Measurements from ENCODE around the gene HDLBP.
A peak's percentile ranks its signal among the peaks of the same experiment; 100 is the strongest.

HDLBP gene

DNA sequence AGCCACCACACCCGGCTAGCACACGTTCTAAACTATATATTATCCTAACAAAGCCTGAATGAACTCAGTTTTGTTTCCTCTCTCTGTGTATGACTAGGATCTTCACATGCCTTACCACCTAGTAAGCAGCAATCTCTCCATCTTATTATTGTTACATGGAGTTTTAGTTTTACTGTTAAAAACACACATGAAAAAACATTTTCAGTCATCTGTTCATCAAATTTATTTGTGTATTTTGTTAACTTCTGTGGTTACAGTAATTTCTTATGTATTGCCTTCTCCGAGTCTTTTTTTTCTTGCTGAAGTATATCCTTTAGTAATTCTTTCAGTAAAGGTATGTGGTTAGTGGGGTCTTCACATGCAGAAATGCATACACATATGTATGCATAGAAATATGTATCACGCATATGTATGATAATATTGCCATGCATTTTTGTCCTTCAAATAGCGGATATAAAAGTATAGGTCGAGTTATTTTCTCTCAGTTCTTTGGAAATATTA lies 95.6 kb downstream of the HDLBP start:
- TF ChIP-seq SUZ12 (IDR thresholded peaks at IDR 0.05; ENCODE audit: extremely low read depth, insufficient read depth, insufficient read length) (no peak), ZNF274 (IDR thresholded peaks at IDR 0.05; ENCODE audit: low read depth, low read length) (no peak), YY1 (IDR thresholded peaks at IDR 0.05; ENCODE audit: insufficient read depth, insufficient read length) (no peak)
- H3K4me3 ChIP-seq (ENCODE audit: insufficient read length, low read depth) = no peak overlapping the region
- peaks cover 31% of the 10 kb centered on the region for H3K4me1 ChIP-seq (ENCODE audit: insufficient read depth, insufficient read length)
- no peaks in the 10 kb centered on the region for H3K9me3 ChIP-seq (ENCODE audit: insufficient read depth, low read length)
- peaks cover 7% of the 10 kb centered on the region for H3K36me3 ChIP-seq (ENCODE audit: insufficient read depth, insufficient read length, low read length)
- H3K9ac ChIP-seq (ENCODE audit: insufficient read length, low read depth) = peak overlapping the region; percentile 43
- no peak for DNase-seq (ENCODE audit: low read depth, low spot score)
- no peaks in the 10 kb centered on the region for H3K27me3 ChIP-seq (ENCODE audit: insufficient read depth, insufficient read length)

DNA sequence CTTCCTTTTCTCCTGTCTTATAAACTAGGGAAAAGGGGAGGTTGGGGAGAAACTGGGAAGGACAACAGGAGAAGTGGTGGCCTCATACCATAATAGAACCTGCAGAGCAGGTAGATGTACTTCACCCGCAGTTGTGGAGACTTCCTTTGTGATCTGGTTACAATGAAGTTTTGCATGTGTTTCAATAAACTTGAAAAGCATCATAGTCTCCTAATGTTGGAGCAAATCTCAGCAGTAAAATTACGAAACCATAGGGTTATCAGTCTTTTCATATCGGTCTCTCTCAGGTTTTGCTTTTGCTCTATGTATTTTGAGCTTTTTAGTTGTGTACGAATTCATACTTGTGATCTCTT lies 96.5 kb downstream of the HDLBP start:
- Histone ChIP-seq H3K4me3 (ENCODE audit: insufficient read length, low read depth) (peak overlapping the region; percentile 59), H3K27me3 (ENCODE audit: insufficient read depth, insufficient read length) (no peaks in the 10 kb centered on the region), H3K4me1 (ENCODE audit: insufficient read depth, insufficient read length) (peaks cover 27% of the 10 kb centered on the region), H3K9ac (ENCODE audit: insufficient read length, low read depth) (peak overlapping the region; percentile 58), H3K9me3 (ENCODE audit: insufficient read depth, low read length) (no peaks in the 10 kb centered on the region), H3K36me3 (ENCODE audit: insufficient read depth, insufficient read length, low read length) (peaks cover 7% of the 10 kb centered on the region)
- no peak for DNase-seq (ENCODE audit: low read depth, low spot score)
- TF ChIP-seq SUZ12 (IDR thresholded peaks at IDR 0.05; ENCODE audit: extremely low read depth, insufficient read depth, insufficient read length) (no peak), ZNF274 (IDR thresholded peaks at IDR 0.05; ENCODE audit: low read depth, low read length) (no peak), YY1 (IDR thresholded peaks at IDR 0.05; ENCODE audit: insufficient read depth, insufficient read length) (no peak)

DNA sequence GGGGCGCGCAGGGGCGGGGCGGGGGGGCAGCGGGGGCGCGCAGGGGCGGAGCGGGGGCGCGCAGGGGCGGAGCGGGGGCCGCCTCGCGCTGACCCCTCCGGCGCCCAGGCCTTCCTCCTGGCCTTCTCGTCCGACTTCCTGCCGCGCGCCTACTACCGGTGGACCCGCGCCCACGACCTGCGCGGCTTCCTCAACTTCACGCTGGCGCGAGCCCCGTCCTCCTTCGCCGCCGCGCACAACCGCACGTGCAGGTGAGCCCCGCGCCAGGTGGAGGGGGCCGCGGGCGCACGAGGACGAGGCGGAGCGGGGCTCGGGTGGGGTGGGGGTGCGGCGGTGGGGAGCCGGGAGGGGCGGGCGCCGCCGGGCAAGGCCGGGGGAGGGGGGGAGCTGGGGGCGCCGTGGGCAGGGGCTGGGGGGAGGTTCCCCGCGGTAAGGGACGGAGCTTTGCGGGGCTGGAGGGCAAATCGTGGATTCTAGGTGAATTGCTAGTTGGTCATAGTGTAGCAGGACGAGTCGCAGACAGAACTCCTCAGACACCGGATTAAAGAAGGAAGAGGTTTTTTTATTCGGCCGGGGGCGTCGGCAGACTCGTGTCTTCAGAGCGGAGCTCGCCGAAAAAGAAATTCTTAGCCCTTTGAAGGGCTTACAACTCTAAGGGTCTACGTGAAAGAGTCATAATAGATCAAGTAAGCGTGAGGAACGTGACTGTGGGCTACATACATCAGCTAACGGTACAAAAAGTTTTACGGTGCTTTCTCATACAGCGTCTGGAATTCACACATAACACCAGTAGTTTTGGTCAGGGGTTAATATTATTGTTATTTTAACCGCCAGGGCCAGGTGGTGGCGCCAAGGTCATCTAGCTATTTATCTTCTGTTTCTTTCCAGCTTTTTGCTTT lies 97.1 kb downstream of the HDLBP start:
- H3K9me3 ChIP-seq (ENCODE audit: insufficient read depth, low read length) = no peaks in the 10 kb centered on the region
- TF ChIP-seq ZNF274 (IDR thresholded peaks at IDR 0.05; ENCODE audit: low read depth, low read length) = no peak
- TF ChIP-seq YY1 (IDR thresholded peaks at IDR 0.05; ENCODE audit: insufficient read depth, insufficient read length) = no peak
- TF ChIP-seq SUZ12 (IDR thresholded peaks at IDR 0.05; ENCODE audit: extremely low read depth, insufficient read depth, insufficient read length) = no peak
- peak overlapping the region; percentile 59 for H3K4me3 ChIP-seq (ENCODE audit: insufficient read length, low read depth)
- DNase-seq (ENCODE audit: low read depth, low spot score) = peak; percentile 20
- peaks cover 21% of the 10 kb centered on the region for H3K4me1 ChIP-seq (ENCODE audit: insufficient read depth, insufficient read length)
- H3K27me3 ChIP-seq (ENCODE audit: insufficient read depth, insufficient read length) = no peaks in the 10 kb centered on the region
- H3K36me3 ChIP-seq (ENCODE audit: insufficient read depth, insufficient read length, low read length) = peaks cover 7% of the 10 kb centered on the region
- H3K9ac ChIP-seq (ENCODE audit: insufficient read length, low read depth) = peak overlapping the region; percentile 76

DNA sequence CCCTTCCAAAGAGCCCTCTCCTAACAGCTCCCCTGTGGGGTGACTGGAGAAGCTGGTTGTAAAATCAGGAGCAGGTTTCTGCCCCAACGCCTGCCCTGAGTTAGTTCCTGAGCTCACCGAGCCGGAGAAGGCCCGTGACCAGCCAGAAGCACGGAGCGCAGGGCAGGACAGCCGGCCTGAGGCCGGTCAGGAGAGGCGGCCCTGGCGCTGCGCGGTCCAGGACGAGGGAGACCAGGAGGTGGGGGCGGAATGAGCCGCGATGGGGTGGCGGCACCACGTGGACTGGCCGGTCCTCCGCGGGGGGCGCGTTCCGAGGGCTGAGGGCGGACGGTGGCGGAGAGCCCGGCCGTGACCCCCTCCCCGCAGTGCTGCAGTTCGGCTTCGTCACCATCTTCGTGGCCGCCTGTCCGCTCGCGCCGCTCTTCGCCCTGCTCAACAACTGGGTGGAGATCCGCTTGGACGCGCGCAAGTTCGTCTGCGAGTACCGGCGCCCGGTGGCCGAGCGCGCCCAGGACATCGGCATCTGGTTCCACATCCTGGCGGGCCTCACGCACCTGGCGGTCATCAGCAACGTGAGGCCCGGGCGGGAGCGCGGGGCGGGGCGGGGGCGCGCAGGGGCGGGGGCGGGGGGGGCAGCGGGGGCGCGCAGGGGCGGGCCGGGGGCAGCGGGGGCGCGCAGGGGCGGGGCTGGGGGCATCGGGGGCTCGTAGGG lies 98.0 kb downstream of the HDLBP start:
- no peaks in the 10 kb centered on the region for H3K9me3 ChIP-seq (ENCODE audit: insufficient read depth, low read length)
- TF ChIP-seq YY1 (IDR thresholded peaks at IDR 0.05; ENCODE audit: insufficient read depth, insufficient read length) = no peak
- no peak for TF ChIP-seq SUZ12 (IDR thresholded peaks at IDR 0.05; ENCODE audit: extremely low read depth, insufficient read depth, insufficient read length)
- TF ChIP-seq ZNF274 (IDR thresholded peaks at IDR 0.05; ENCODE audit: low read depth, low read length) = no peak
- peak; percentile 52 for DNase-seq (ENCODE audit: low read depth, low spot score)
- peaks cover 17% of the 10 kb centered on the region for H3K4me1 ChIP-seq (ENCODE audit: insufficient read depth, insufficient read length)
- peak overlapping the region; percentile 81 for H3K9ac ChIP-seq (ENCODE audit: insufficient read length, low read depth)
- peak overlapping the region; percentile 61 for H3K4me3 ChIP-seq (ENCODE audit: insufficient read length, low read depth)
- H3K36me3 ChIP-seq (ENCODE audit: insufficient read depth, insufficient read length, low read length) = no peaks in the 10 kb centered on the region
- H3K27me3 ChIP-seq (ENCODE audit: insufficient read depth, insufficient read length) = no peaks in the 10 kb centered on the region

DNA sequence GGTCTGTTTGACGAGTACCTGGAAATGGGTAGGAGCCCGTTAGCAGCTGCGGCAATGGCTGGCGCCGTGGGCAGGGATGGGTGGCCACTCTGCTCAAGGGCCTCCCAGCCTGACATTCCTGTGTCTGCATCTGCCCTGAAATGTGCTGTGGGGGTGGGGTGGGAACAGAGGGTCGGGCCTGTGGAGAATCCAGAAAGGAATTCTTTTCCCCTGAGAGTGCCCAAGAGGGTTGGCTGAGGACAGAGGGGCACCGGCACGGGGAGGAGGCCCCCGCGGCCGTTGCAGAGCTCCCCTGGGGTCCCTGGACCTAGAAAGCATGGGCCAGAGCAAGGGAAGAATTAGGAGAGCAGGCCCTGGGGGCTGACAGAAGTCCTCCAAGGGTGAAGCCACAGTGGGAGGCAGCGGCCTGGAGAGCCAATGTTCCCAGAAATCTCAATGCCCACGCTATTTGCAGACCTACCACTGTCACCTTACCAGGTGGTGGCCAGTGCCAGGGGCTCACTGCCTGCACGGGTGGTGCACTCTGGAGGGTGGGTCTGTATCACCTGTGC lies 99.2 kb downstream of the HDLBP start:
- Histone ChIP-seq H3K9ac (ENCODE audit: insufficient read length, low read depth) (peak overlapping the region; percentile 61), H3K27me3 (ENCODE audit: insufficient read depth, insufficient read length) (no peaks in the 10 kb centered on the region), H3K9me3 (ENCODE audit: insufficient read depth, low read length) (no peaks in the 10 kb centered on the region), H3K36me3 (ENCODE audit: insufficient read depth, insufficient read length, low read length) (no peaks in the 10 kb centered on the region), H3K4me3 (ENCODE audit: insufficient read length, low read depth) (peak overlapping the region; percentile 24), H3K4me1 (ENCODE audit: insufficient read depth, insufficient read length) (peaks cover 28% of the 10 kb centered on the region)
- DNase-seq (ENCODE audit: low read depth, low spot score) = peak; percentile 62
- TF ChIP-seq ZNF274 (IDR thresholded peaks at IDR 0.05; ENCODE audit: low read depth, low read length) (no peak), YY1 (IDR thresholded peaks at IDR 0.05; ENCODE audit: insufficient read depth, insufficient read length) (no peak), SUZ12 (IDR thresholded peaks at IDR 0.05; ENCODE audit: extremely low read depth, insufficient read depth, insufficient read length) (no peak)

DNA sequence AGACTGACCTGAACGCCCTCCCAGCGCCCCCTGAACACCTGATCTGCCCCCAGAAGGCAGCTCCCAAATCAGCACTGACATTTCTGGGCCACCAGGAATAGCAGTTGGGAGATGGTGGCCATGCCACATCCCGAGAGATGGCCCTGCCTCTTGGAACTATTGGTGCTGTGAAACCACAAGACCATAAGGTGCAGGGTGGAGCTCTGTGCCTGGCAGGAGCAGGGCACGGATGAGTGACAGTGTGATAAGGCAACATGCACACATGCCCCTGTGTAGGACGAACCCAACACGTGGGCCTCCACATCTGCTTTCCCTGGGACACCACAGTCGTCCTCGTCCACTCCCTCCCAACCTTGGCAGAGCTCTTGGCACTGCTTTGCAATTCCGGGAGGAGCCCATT lies 100.1 kb downstream of the HDLBP start:
- no peaks in the 10 kb centered on the region for H3K36me3 ChIP-seq (ENCODE audit: insufficient read depth, insufficient read length, low read length)

More for the DNA sequence above, 100.1 kb downstream of the HDLBP start:
- H3K4me1 ChIP-seq (ENCODE audit: insufficient read depth, insufficient read length) = peaks cover 33% of the 10 kb centered on the region
- H3K27me3 ChIP-seq (ENCODE audit: insufficient read depth, insufficient read length) = no peaks in the 10 kb centered on the region
- H3K9me3 ChIP-seq (ENCODE audit: insufficient read depth, low read length) = no peaks in the 10 kb centered on the region
- TF ChIP-seq YY1 (IDR thresholded peaks at IDR 0.05; ENCODE audit: insufficient read depth, insufficient read length) (no peak), SUZ12 (IDR thresholded peaks at IDR 0.05; ENCODE audit: extremely low read depth, insufficient read depth, insufficient read length) (no peak), ZNF274 (IDR thresholded peaks at IDR 0.05; ENCODE audit: low read depth, low read length) (no peak)
- DNase-seq (ENCODE audit: low read depth, low spot score) = no peak
- peak overlapping the region; percentile 2 for H3K9ac ChIP-seq (ENCODE audit: insufficient read length, low read depth)
- no peak overlapping the region for H3K4me3 ChIP-seq (ENCODE audit: insufficient read length, low read depth)
